HG02678 (cell line): ENCODE results near the gene LMBR1.

ENCODE experiments used
- ATAC-seq: cut with Tn5 transposase; IDR thresholded peaks from one replicate; pipeline ENCODE4 v1.9.1; 2021; ENCODE audit warnings: mild to moderate bottlenecking, moderate library complexity; ENCODE audit not compliant: unreplicated experiment

Gene LMBR1

DNA sequence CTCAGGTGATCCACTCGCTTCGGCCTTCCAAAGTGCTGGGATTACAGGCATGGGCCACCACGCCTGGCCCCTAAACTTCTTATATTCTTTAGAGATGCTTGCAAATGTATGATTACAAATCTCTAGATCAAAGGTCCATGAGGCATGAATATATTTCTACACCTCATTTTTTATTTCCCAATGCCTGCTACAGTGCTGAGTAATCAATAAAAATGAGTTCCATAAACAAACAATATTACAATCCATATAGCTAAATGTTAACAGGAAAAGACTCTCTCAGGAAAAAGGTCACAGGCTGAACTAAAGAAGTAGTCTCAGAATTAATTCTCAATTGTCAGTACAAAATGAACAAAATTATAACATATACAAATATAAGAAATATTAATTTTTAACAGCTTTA lies 90.8 kb downstream of the LMBR1 start:
- ATAC-seq: no peak

DNA sequence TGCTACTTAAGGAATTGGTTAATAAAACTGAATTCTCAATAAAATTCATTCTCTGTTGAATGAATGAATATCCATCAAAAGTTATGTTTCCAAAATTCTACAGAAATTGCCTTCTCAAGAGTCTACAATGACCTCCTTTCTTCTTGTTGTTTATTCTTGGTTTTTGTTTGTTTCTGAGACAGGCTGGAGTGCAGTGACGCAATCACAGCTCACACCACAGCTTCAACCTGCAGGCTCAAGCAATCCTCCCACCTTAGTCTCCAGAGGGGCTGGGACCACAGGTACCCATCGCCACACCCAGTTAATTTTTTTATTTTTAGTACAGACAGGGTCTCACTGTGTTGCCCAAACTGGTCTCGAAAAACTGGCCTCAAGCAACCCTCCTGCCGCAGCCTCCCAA lies 97.6 kb downstream of the LMBR1 start:
- ATAC-seq: no peak

DNA sequence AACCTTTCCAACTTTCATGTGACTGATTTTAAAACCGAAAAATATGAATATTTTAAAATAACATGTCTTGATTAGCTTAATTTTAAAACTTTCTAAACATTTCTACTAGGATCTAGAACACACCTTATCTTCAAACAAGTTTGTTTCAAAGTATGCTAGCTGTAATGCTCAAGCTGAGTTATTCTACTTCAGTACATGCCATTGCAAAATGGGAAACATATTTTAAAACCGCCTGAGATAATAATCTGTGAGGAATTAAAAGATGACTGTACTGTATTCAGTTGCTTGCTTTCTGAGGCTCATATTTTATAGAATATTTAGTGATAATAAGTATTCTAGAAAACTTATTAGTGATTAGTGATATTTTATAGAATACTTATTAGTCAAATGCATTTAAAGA lies 99.6 kb downstream of the LMBR1 start:
- no peak for ATAC-seq

DNA sequence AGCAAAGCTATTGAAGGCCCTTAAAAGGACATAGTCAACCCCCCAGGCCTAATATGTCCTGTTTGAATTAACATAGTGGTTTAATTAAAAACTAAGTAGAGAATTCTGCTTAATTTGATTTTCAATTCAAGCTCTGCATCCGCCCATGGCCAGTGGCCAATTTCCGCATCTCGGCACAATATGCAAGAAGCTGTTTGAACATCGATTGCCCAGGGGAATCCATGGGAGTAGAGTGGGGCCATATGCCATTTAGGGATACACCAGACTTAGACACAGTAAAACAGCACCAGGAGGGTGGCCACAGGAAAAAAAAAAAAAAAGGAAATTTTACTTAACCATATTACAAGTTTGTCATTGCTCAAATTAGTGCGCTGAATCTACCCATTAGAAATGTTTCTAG lies 100.4 kb downstream of the LMBR1 start:
- no peak for ATAC-seq

DNA sequence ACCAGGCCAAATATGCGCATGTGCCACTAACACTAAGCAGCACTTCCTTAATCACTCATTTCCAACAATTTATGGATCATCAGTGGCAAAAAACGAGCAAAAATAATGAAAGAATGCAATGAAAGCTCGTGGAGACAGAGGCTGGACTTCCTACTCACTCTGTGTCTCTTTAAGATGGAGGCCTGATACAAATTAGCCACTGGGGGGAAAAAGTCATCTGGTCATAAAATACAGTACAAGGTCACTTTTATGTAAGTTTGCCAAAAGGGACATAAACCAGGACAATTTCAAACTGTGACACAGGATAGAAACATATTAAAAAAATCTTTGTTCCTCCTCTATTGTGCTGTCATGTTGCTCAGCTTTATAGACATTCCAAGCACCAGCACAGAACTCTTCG lies 101.7 kb downstream of the LMBR1 start:
- no peak for ATAC-seq

DNA sequence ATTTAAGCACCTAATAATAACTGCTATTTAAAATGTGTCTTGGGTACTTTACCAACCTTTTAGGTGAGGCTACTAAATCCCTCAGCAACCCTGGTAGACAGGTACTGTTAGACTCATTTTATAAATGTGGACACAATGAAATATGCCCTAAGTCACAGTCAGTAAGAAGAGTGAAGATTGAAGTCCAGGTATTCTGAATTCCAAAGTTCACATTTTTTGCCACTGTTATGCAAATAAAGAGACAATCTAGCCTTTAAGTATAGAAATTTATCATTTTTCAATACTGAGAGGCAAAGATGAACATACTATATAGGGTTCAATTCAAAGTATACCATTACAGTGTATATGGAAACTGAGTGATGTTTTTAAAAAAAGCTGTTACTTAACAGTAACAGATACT lies 102.7 kb downstream of the LMBR1 start:
- ATAC-seq: no peak

DNA sequence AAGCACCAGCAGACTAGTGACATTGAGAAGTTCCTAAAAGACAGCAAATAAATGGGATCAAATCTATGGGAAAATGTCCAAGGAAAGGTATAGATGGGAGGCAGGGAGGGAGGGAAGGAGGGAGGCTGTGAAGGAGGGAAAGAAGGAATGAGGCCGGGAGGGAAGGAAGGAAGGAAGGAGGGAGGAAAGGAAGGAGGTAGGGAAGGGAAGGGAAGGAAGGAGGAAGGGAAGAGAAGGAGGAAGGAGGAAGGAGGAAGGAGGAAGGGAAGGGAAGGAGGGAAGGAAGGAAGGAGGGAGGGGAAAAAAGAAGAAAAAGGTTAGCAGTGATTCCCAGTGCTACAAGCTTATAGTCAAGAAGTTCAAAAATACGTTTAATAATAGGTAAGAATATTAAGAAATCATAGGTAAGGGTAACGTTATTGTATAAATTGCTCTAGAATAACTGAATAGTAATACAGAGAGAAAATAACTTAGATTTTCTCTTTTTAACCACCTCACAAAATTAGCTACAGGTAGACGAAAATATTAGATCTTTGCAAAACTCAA lies 106.9 kb downstream of the LMBR1 start:
- ATAC-seq: no peak

DNA sequence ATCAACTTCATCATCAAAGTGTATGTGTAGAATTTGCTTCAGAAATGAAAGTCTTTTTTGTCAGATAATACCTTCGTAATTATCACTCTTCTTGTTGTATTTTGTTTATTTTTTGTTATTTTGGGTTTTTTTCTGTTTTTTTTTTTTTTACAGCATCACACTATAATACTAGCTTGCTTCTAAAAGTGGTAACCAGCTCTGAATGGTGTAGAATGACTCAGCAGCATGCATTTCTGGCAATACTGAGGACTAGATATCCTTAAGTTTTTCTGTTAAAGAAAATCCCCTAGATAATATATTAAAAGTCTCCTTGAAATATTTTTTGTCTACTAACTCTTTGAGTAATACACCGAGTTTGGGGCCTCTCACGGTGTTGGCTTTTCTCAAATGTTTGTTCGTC lies 109.1 kb downstream of the LMBR1 start:
- ATAC-seq: no peak

DNA sequence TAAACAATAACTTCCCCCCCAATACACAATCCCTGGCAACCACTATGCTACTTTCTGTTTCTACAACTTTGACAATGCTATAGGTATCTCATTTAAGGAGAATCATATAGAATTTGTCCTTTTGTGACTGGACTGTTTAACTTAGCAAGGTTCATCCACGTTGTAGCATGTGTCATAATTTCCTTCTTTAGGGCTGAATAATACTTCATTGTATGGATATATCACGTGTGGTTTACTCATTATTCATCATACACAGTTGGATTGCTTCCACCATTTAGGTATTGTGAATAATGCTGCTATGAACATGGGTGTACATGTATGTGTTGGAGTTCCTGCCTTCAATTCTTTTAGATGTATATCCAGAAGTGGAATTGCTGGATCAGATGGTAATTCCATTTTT lies 111.0 kb downstream of the LMBR1 start:
- no peak for ATAC-seq

DNA sequence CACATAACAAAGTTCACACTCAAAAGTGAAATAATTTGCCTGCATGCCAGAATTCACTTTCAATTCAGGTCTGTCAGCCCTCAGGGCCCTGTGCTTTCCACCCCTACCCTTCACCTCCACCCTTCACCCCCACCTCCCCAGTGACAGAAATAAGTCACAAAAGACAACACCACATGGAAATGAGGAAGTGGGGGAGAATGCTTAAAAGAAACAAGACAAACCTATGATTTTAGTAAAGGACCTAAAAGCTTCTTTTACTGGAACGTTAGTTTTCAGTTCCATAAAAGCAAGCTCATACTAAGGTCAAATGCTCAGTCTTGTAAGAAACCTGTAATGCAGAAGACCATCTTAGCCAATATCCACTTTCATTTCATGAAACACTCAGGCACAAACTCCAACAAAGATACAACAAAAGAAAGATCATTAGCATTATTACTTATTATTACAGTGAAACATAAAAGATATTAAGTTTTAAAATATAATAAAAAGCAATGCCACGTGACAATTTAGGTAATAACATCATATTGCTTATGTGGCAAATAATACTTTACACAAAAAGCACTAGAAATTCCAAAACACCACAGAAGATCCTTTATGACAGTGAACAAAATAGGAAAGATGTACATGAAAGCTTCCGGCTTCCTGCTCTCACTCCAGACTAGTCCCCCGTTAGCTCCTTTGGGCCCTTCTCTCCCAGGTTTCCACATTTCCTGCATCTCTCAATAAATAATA lies 112.1 kb downstream of the LMBR1 start:
- peak; percentile 93 for ATAC-seq

DNA sequence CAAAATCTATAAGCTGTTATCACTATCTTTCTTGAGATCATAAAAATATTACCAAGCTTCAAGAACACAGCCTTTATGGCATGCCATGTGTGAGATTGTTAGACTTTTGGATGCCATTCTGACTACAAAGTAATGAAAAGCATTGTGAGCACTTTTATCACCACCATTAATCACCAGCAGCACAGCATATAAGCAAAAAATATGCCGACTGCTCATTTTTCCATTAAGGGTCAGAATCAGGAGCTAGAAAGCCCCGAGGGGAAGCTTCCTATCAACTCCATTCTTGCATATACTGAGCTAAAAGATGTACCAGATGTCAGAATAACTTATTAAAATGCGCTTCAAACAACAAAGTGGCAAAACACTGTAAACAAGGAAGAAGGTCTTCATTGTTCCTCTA lies 114.3 kb downstream of the LMBR1 start:
- ATAC-seq: no peak

DNA sequence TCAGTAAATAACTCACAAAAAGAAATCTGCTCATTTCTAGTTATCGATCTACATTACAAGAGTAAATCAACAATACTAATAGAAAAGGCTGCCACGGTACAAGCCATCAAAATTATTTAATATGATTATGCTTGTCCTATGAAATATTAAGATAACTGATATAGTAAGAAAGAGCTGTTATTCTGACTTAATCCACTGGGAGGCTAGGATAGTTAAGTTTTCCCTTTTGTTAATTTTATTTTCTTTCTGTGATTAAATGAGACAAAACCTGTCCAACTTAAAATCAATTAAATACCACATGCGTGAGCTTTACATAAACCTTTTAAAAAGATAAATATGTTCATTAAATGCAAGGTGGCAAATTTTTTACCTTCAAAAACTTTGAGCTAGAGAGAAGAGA lies 114.8 kb downstream of the LMBR1 start:
- ATAC-seq: no peak

DNA sequence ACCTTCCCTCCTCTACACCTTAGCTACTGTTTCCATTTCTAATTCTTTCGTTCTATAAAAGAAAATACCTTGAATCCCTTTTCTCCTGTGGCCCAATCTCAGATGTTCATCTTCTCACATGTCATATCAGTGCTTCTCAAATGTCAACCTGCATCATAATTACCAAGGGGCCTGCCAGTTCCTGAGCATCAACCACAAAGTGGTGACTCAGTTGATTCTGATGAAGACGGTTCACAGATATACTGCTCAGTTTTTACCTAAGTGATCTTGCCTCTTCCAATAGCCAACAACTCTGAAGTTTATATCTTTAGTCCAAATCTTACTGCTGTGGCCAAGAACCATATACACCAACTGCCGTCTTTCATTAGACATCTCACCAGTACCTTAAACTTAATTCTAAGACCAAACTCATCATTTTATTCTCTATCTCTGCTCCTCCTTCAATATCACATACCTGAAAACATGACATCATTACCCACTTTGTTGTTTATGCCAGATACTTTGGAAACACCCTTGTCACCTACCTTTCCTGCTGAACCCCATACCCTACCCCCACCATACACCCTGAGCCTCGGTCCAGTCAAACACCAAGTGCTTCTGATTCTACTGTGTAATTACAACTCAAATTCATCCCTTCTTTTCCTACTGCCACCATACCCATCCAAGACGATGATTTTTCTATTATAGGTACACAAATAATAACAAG lies 115.5 kb downstream of the LMBR1 start:
- no peak for ATAC-seq

DNA sequence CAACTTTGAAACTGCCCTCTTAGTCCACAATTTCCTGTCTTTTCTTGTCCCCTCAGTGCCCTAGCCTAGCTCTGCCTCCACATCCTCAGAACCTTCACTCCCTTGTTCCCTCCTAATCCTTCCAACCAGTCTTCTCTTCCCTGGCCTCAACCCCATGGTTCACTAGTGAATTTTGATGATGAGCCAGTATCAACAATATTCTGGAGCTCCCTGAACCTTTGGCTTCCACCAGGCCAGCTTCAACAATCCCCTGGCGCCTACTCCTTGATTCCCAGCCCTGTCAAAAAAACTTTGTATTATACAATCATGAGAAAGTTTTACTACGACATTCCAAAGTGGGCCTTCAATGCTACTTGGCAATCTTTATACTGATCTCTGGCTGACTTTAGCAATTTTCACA lies 116.5 kb downstream of the LMBR1 start:
- no peak for ATAC-seq

DNA sequence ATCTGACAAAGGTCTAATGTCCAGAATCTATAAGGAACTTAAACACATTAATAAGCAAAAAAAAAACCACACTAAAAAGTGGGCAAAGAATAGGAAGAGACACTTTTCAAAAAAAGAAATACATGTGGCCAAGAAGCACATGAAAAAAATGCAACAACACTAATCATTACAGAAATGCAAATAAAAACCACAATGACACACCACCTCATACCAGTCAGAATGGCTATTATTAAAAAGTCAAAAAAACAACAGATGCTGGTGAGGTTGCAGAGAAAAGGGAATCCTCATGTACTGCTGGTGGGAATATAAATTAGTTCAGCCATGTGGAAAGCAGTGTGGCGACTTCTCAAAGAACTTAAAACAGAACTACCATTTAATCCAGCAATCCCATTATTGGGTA lies 119.0 kb downstream of the LMBR1 start:
- peak; percentile 62 for ATAC-seq

DNA sequence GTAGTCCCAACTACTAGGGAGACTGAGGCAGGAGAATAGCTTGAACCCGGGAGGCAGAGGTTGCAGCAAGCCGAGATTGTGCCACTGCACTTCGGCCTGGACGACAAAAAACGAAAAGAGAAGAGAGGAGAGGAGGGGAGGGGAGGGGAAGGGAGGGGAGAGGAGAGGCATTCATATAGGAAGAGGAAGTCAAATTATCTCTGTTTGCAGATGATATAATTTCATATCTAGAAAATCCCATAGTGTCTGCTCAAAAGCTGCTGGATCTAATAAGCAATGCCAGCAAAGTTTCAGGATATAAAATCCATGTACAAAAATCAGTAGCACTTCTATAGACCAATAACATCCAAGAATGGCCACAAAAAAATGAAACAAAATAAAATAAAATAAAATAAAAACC lies 120.3 kb downstream of the LMBR1 start:
- no peak for ATAC-seq

DNA sequence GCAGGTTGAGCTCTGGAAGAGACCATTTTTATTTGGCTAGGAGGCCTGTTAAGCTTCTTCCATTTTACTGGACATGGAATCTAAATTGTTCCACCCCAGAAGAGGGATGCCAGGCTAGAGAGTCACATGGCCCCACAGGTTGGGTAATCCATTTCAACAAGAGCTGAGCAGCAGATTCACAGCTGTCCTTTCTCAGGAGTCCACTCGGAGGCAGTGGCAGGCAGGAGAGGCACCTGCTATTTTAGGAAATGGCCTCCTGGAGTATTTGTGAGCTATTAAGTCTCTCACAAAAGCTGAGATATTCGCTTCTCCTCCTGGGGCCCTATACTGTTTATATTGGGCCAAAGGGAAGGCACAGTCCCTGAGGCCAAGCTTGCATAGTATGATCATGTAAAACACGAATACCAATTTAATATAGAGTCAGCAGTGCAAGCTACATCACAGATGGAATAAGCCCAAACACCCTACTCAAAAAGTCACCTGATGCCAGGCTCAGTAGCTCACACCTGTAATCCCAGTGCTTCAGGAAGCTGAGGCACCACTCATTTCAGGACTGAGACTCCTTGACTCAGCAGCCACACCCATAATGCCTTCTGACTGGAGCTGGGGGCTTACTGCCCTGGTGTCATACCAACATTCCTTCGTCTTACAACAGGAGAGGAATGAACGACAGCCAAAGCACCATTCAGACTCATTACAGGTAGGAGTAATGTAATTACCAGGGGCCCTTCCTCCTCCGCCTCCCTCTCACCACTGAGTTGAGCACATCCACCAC lies 124.1 kb downstream of the LMBR1 start:
- no peak for ATAC-seq

DNA sequence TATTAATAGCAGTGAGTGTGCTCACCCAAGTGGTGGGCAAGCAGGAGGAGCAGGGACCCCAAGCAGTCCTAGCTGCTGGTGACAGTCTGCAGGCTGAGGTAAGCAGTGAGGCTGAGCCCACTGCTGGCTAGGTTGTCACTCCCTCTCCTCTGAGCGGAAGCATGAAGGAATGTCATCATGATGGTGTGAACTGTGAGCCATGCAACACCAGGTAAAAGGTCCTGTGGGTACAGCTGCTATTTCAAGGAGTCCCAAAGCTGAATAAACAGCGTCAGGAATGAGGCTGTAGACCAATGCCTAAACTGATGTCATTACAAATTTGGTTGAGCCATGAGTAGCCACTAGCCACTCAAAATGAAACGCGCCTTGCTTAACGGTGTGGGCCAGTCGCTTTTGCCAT lies 126.3 kb downstream of the LMBR1 start:
- ATAC-seq: no peak

DNA sequence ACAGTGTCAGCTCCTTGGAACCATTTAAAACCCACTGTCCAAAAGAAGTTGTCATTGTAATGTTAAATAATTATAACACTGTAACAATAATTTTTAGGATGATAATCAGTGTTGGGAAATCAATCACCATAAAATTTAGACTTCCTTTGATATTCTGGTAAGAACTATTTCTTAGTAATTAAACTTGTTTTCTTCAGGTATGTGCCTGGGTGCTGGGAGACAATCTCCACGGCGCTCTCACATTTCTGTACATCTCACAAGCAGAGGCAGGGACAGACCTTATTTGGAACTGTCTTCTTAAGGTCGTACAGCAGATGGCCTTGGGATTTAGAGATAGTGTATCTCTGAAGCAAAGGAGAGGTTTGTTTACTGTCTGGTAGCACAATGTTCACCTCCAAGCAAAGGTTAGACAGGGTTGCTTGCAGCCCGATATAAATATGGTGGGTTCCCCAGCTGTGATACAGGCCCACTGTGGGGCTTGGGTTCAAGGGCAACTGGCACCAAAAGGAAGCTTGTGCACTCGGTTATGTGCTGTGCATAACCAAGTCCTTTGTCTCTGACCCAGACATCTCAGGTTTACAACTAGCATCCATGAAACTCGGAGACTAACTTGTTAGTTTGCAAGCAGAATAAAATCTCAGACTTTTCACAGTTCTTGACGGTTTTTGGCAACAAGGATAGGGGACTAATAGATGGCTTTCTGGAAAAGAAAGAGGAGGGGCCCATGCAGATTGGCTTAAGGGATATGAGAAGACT lies 126.9 kb downstream of the LMBR1 start:
- ATAC-seq: no peak

DNA sequence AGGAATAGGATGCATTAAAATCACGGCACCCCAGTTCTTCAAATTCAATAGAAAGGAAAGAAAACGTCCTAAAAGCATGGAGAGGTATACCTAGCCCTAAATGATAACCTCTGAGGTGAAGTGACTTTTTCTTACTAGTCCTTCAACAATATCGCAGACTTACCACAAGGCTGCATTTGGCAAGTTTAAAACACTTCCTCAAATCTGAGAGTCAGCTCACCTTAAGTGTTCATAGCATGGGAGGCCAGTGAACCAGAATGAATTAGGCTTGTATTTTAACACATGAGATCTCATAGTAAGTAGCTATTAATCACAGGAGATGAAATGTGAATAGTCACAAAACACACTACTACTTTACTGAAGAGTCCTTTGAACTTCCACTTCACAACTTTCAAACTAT lies 128.2 kb downstream of the LMBR1 start:
- ATAC-seq: no peak
